Measurements from ENCODE around the gene PPM1B. TPM values are rescaled to one million over a fixed set of nuclear protein-coding genes. Genes with fewer than 3 reads are reported as not detected.

Gene PPM1B
- total and polyA plus RNA-seq, 2 of the 8 experiments (the other 6 are each of a cell fraction or from before 2014, with no cell fraction given), result 43.6 to 126 TPM

DNA sequence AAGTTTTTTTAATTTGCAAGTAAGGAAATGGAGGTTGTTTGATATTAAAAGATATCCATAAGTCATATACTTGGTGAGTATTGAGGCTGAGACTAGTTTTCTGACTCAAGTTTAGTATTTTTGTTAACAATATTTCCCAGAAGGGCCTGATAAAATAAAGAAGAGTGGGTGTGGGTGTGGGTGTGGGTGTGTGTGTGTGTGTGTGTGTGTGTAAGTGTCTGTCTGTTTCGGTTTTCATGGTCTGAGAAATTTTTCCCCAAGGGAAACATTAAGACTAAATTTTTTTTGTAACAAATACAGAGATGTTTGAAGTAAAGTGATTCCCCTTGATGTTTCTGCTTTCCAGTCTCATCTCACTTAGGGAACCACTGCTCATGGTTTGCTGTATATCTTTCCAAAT lies 36.5 kb downstream of the PPM1B start (continued):
- no peak for TF ChIP-seq RAD21 (IDR thresholded peaks at IDR 0.05 in 1 of 2, conservative IDR thresholded peaks at IDR 0.05 in 1 of 2; ENCODE audit: low read depth in 2 of 2, low read length in 2 of 2)
- no peak for TF ChIP-seq ATF2 (IDR thresholded peaks at IDR 0.05; ENCODE audit: low read length)
- no peak for TF ChIP-seq SUZ12 (IDR thresholded peaks at IDR 0.05; ENCODE audit: low read length)
- TF ChIP-seq EGR1 (IDR thresholded peaks at IDR 0.05; ENCODE audit: borderline replicate concordance, low read depth, low read length), result no peak
- TF ChIP-seq SIX5 (IDR thresholded peaks at IDR 0.05; ENCODE audit: low read depth, low read length), result no peak
